HEK293 (cell line): ENCODE results near the gene TMEM250.

Experiments
- BCL11B ChIP-seq: fragments of 450-650 bp; formaldehyde crosslinking; IDR thresholded peaks from 2 replicates; pipeline ENCODE4 v1.5.1; 2016; ENCODE audit warnings: low read depth, missing biosample characterization, missing genetic modification characterization
- FEZF1 ChIP-seq: fragments of 450-650 bp; formaldehyde crosslinking; IDR thresholded peaks from 2 replicates; pipeline ENCODE4 v1.5.1; 2016; ENCODE audit warnings: missing biosample characterization, missing genetic modification characterization
- GLIS2 ChIP-seq: fragments of 450-650 bp; formaldehyde crosslinking; IDR thresholded peaks from 2 replicates; pipeline ENCODE4 v1.5.1; 2016; ENCODE audit warnings: missing biosample characterization, missing genetic modification characterization
- SETDB1 ChIP-seq: IDR thresholded peaks from one replicate; pipeline ENCODE4 v1.6.1; 2017; ENCODE audit warnings: mild to moderate bottlenecking, low read length, moderate library complexity, mixed read lengths; ENCODE audit not compliant: insufficient read length
- ZBTB17 ChIP-seq: fragments of 450-650 bp; formaldehyde crosslinking; IDR thresholded peaks from 2 replicates; pipeline ENCODE4 v1.5.1; 2016; ENCODE audit warnings: missing biosample characterization, missing genetic modification characterization
- ZFP37 ChIP-seq: fragments of 450-650 bp; formaldehyde crosslinking; IDR thresholded peaks from 2 replicates; pipeline ENCODE4 v1.5.1; 2016; ENCODE audit warnings: missing biosample characterization, missing genetic modification characterization
- ZIC2 ChIP-seq: fragments of 450-650 bp; formaldehyde crosslinking; IDR thresholded peaks from 2 replicates; pipeline ENCODE4 v1.5.1; 2016; ENCODE audit warnings: missing biosample characterization, missing genetic modification characterization
- ZNF155 ChIP-seq: fragments of 450-650 bp; formaldehyde crosslinking; IDR thresholded peaks from 2 replicates; pipeline ENCODE4 v1.5.1; 2016; ENCODE audit warnings: missing biosample characterization, missing genetic modification characterization
- ZNF2 ChIP-seq: fragments of 450-650 bp; formaldehyde crosslinking; IDR thresholded peaks from 2 replicates; pipeline ENCODE4 v1.5.1; 2016; ENCODE audit warnings: missing biosample characterization, missing genetic modification characterization
- ZNF404 ChIP-seq: fragments of 450-650 bp; formaldehyde crosslinking; IDR thresholded peaks from 2 replicates; pipeline ENCODE4 v1.5.1; 2017; ENCODE audit warnings: missing biosample characterization, missing genetic modification characterization
- ZNF423 ChIP-seq: fragments of 450-650 bp; formaldehyde crosslinking; IDR thresholded peaks from 2 replicates; pipeline ENCODE4 v1.5.1; 2016; ENCODE audit warnings: missing biosample characterization, missing genetic modification characterization
- ZNF514 ChIP-seq: fragments of 450-650 bp; formaldehyde crosslinking; IDR thresholded peaks from 2 replicates; pipeline ENCODE4 v1.5.1; 2016; ENCODE audit warnings: missing biosample characterization, missing genetic modification characterization
- ZNF600 ChIP-seq: fragments of 450-650 bp; formaldehyde crosslinking; IDR thresholded peaks from 2 replicates; pipeline ENCODE4 v1.5.1; 2016; ENCODE audit warnings: missing biosample characterization, missing genetic modification characterization
- ZNF654 ChIP-seq: fragments of 450-650 bp; formaldehyde crosslinking; IDR thresholded peaks from 2 replicates; pipeline ENCODE4 v1.5.1; 2016; ENCODE audit warnings: low read depth, missing biosample characterization, missing genetic modification characterization
- ZNF76 ChIP-seq: fragments of 450-650 bp; formaldehyde crosslinking; IDR thresholded peaks from 2 replicates; pipeline ENCODE4; 2016; ENCODE audit warnings: low read depth, missing biosample characterization, missing genetic modification characterization, borderline replicate concordance
- ZNF768 ChIP-seq: fragments of 450-650 bp; formaldehyde crosslinking; IDR thresholded peaks from 2 replicates; pipeline ENCODE4 v1.5.1; 2018; ENCODE audit warnings: missing biosample characterization, mild to moderate bottlenecking, missing genetic modification characterization
- ZNF792 ChIP-seq: fragments of 450-650 bp; formaldehyde crosslinking; IDR thresholded peaks from 2 replicates; pipeline ENCODE4 v1.5.1; 2016; ENCODE audit warnings: missing biosample characterization, missing genetic modification characterization
- ZSCAN16 ChIP-seq: fragments of 450-650 bp; formaldehyde crosslinking; IDR thresholded peaks from 2 replicates; pipeline ENCODE4 v1.5.1; 2016; ENCODE audit warnings: missing biosample characterization, missing genetic modification characterization
- TF ChIP-seq, protein P1 (sequence below): fragments of 450-650 bp; formaldehyde crosslinking; IDR thresholded peaks from 2 replicates; pipeline ENCODE4 v1.5.1; 2016; ENCODE audit warnings: missing biosample characterization, missing genetic modification characterization
- TF ChIP-seq, protein P2 (sequence below): fragments of 450-650 bp; formaldehyde crosslinking; IDR thresholded peaks from 2 replicates; pipeline ENCODE4 v1.5.1; 2017; ENCODE audit warnings: missing biosample characterization, mild to moderate bottlenecking, missing genetic modification characterization, moderate library complexity
- TF ChIP-seq, protein P3 (sequence below): fragments of 450-650 bp; formaldehyde crosslinking; IDR thresholded peaks from 2 replicates; pipeline ENCODE4 v1.5.1; 2016; ENCODE audit warnings: missing biosample characterization, missing genetic modification characterization
- TF ChIP-seq, protein P4 (sequence below): fragments of 450-650 bp; formaldehyde crosslinking; IDR thresholded peaks from 2 replicates; pipeline ENCODE4 v1.5.1; 2016; ENCODE audit warnings: missing biosample characterization, missing genetic modification characterization
- TF ChIP-seq, protein P5 (sequence below): sonication (generic); formaldehyde crosslinking; IDR thresholded peaks from 2 replicates; pipeline ENCODE4 v1.8.1; 2022; ENCODE audit warnings: mild to moderate bottlenecking, moderate library complexity, missing genetic modification reagents
- TF ChIP-seq, protein P6 (sequence below): fragments of 450-650 bp; formaldehyde crosslinking; IDR thresholded peaks from 2 replicates; pipeline ENCODE4 v1.5.1; 2016; ENCODE audit warnings: missing biosample characterization, missing genetic modification characterization
- TF ChIP-seq, protein P7 (sequence below): fragments of 450-650 bp; formaldehyde crosslinking; IDR thresholded peaks from 2 replicates; pipeline ENCODE4 v1.5.1; 2016; ENCODE audit warnings: missing biosample characterization, missing genetic modification characterization

The TMEM250 gene

DNA sequence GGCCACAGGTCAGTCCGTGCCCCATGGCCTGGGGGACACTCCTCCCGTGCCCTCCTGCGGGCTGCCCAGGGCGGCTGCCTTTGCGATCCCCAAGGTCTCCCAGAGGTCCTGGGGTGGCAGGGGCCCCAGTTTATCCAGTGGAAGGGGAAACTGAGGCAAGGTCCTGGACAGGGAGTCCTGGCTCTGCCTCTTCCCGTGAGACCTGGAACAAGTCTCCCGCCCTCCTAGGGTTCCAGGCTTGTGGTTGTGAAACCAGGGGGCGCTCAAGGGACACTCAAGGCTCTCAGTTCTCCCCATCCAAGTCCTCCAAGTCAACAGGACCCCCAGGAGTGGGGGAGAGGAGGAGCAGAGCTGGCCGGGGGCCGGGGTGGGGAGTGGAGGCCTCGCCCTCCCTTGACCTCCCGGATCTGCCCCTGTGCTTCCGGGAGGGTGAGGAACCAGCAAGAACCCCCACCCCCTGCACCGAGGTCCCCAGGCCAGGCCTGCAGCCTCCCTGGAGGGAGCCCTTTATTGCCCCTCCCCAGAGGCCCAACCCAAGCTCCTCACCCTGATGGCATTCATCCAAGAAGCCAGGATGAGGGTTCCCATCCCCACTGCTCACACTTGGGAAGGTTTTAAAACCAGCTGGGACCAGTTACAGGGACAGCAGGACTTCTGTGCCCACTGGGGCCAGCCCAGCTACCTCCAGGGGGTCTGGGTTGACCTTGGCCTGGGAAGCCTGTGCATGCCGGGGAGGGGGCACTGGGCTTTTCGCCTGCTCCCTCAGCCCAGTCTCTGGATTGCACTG is 24.7 kb upstream of the TMEM250 start (continued):
- TF ChIP-seq, protein P1, sequence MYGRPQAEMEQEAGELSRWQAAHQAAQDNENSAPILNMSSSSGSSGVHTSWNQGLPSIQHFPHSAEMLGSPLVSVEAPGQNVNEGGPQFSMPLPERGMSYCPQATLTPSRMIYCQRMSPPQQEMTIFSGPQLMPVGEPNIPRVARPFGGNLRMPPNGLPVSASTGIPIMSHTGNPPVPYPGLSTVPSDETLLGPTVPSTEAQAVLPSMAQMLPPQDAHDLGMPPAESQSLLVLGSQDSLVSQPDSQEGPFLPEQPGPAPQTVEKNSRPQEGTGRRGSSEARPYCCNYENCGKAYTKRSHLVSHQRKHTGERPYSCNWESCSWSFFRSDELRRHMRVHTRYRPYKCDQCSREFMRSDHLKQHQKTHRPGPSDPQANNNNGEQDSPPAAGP (tag by site-specific recombination): 0 out of 2 replicates have a peak, but pooled peaks have one; percentile 56
- TF ChIP-seq ZNF514 (tag by site-specific recombination): no peak
- TF ChIP-seq ZFP37 (tag by site-specific recombination): no peak
- TF ChIP-seq, protein P2, sequence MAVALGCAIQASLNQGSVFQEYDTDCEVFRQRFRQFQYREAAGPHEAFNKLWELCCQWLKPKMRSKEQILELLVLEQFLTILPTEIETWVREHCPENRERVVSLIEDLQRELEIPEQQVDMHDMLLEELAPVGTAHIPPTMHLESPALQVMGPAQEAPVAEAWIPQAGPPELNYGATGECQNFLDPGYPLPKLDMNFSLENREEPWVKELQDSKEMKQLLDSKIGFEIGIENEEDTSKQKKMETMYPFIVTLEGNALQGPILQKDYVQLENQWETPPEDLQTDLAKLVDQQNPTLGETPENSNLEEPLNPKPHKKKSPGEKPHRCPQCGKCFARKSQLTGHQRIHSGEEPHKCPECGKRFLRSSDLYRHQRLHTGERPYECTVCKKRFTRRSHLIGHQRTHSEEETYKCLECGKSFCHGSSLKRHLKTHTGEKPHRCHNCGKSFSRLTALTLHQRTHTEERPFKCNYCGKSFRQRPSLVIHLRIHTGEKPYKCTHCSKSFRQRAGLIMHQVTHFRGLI (tag by site-specific recombination): peak; percentile 73
- no peak for TF ChIP-seq ZNF792 (tag by site-specific recombination)
- peak; percentile 32; the same call in 1 of the 2 replicates for TF ChIP-seq ZNF654 (tag by site-specific recombination)
- TF ChIP-seq, protein P3, sequence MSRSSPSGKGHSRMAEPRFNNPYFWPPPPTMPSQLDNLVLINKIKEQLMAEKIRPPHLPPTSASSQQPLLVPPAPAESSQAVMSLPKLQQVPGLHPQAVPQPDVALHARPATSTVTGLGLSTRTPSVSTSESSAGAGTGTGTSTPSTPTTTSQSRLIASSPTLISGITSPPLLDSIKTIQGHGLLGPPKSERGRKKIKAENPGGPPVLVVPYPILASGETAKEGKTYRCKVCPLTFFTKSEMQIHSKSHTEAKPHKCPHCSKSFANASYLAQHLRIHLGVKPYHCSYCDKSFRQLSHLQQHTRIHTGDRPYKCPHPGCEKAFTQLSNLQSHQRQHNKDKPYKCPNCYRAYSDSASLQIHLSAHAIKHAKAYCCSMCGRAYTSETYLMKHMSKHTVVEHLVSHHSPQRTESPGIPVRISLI (tag by site-specific recombination): no peak
- TF ChIP-seq ZNF600 (tag by site-specific recombination): no peak
- peak; percentile 79 for TF ChIP-seq GLIS2 (tag by site-specific recombination)
- TF ChIP-seq FEZF1: no peak
- no peak for TF ChIP-seq ZNF2 (tag by site-specific recombination)
- TF ChIP-seq, protein P4, sequence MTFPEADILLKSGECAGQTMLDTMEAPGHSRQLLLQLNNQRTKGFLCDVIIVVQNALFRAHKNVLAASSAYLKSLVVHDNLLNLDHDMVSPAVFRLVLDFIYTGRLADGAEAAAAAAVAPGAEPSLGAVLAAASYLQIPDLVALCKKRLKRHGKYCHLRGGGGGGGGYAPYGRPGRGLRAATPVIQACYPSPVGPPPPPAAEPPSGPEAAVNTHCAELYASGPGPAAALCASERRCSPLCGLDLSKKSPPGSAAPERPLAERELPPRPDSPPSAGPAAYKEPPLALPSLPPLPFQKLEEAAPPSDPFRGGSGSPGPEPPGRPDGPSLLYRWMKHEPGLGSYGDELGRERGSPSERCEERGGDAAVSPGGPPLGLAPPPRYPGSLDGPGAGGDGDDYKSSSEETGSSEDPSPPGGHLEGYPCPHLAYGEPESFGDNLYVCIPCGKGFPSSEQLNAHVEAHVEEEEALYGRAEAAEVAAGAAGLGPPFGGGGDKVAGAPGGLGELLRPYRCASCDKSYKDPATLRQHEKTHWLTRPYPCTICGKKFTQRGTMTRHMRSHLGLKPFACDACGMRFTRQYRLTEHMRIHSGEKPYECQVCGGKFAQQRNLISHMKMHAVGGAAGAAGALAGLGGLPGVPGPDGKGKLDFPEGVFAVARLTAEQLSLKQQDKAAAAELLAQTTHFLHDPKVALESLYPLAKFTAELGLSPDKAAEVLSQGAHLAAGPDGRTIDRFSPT: no peak
- TF ChIP-seq ZNF76 (tag by site-specific recombination): no peak
- no peak for TF ChIP-seq SETDB1
- TF ChIP-seq ZSCAN16 (tag by site-specific recombination): no peak
- no peak for TF ChIP-seq BCL11B
- no peak for TF ChIP-seq ZNF404
- TF ChIP-seq, protein P5, sequence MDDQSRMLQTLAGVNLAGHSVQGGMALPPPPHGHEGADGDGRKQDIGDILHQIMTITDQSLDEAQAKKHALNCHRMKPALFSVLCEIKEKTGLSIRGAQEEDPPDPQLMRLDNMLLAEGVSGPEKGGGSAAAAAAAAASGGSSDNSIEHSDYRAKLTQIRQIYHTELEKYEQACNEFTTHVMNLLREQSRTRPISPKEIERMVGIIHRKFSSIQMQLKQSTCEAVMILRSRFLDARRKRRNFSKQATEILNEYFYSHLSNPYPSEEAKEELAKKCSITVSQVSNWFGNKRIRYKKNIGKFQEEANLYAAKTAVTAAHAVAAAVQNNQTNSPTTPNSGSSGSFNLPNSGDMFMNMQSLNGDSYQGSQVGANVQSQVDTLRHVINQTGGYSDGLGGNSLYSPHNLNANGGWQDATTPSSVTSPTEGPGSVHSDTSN: no peak
- peak; percentile 84 for TF ChIP-seq ZNF423 (tag by site-specific recombination)
- TF ChIP-seq, protein P6, sequence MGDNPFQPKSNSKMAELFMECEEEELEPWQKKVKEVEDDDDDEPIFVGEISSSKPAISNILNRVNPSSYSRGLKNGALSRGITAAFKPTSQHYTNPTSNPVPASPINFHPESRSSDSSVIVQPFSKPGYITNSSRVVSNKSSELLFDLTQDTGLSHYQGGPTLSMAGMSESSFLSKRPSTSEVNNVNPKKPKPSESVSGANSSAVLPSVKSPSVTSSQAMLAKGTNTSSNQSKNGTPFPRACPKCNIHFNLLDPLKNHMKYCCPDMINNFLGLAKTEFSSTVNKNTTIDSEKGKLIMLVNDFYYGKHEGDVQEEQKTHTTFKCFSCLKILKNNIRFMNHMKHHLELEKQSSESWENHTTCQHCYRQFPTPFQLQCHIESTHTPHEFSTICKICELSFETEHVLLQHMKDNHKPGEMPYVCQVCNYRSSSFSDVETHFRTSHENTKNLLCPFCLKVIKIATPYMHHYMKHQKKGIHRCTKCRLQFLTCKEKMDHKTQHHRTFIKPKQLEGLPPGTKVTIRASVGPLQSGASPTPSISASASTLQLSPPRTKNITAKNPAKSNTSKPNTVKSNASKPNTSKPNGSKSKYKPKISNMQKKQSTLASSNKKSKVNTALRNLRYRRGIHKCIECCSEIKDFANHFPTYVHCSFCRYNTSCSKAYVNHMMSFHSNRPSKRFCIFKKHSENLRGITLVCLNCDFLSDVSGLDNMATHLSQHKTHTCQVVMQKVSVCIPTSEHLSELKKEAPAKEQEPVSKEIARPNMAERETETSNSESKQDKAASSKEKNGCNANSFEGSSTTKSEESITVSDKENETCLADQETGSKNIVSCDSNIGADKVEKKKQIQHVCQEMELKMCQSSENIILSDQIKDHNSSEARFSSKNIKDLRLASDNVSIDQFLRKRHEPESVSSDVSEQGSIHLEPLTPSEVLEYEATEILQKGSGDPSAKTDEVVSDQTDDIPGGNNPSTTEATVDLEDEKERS (tag by site-specific recombination): no peak
- no peak for TF ChIP-seq ZBTB17 (tag by site-specific recombination)
- TF ChIP-seq, protein P7, sequence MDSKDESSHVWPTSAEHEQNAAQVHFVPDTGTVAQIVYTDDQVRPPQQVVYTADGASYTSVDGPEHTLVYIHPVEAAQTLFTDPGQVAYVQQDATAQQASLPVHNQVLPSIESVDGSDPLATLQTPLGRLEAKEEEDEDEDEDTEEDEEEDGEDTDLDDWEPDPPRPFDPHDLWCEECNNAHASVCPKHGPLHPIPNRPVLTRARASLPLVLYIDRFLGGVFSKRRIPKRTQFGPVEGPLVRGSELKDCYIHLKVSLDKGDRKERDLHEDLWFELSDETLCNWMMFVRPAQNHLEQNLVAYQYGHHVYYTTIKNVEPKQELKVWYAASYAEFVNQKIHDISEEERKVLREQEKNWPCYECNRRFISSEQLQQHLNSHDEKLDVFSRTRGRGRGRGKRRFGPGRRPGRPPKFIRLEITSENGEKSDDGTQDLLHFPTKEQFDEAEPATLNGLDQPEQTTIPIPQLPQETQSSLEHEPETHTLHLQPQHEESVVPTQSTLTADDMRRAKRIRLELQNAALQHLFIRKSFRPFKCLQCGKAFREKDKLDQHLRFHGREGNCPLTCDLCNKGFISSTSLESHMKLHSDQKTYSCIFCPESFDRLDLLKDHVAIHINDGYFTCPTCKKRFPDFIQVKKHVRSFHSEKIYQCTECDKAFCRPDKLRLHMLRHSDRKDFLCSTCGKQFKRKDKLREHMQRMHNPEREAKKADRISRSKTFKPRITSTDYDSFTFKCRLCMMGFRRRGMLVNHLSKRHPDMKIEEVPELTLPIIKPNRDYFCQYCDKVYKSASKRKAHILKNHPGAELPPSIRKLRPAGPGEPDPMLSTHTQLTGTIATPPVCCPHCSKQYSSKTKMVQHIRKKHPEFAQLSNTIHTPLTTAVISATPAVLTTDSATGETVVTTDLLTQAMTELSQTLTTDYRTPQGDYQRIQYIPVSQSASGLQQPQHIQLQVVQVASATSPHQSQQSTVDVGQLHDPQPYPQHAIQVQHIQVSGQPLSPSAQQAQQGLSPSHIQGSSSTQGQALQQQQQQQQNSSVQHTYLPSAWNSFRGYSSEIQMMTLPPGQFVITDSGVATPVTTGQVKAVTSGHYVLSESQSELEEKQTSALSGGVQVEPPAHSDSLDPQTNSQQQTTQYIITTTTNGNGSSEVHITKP: peak; percentile 34; the same call in 1 of the 2 replicates
- no peak for TF ChIP-seq ZNF155
- peak; percentile 100 for TF ChIP-seq ZIC2 (tag by site-specific recombination)
- no peak for TF ChIP-seq ZNF768 (tag by site-specific recombination)
